ENCODE measurements around the gene PRKCH.

PRKCH gene

DNA sequence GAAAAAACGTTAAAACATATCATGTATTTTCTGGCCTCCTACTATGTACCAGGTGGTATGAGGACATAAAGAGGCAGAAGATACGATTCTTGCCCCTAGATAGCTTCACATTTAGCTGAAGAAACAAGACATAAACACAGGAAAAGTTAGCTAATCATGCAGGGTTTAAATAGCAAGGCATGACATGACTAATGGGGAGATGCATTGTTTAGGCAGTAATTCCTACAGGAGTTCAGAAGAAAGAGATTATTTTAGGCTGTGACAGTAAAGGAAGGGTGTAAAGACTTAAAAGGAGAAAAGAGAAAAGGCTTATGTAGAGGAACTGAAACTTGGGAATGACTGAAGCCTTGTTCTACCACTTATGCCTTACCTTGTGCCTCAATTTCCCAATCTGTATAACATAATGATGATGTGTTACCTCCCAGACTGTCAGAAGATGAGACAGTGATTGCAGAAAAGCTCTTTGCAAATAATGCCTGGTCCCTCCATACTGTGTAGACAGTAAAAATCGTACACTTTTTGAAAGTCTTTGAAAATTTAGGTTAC lies 44.4 kb downstream of the PRKCH start:
- no peak for DNase-seq (ENCODE audit: low read depth in 2 of 2)

GRCh38 chr14:61368114-61368710 lies 46.8 kb downstream of the PRKCH start:
- DNase-seq (ENCODE audit: low read depth in 2 of 2) = no peak

DNA sequence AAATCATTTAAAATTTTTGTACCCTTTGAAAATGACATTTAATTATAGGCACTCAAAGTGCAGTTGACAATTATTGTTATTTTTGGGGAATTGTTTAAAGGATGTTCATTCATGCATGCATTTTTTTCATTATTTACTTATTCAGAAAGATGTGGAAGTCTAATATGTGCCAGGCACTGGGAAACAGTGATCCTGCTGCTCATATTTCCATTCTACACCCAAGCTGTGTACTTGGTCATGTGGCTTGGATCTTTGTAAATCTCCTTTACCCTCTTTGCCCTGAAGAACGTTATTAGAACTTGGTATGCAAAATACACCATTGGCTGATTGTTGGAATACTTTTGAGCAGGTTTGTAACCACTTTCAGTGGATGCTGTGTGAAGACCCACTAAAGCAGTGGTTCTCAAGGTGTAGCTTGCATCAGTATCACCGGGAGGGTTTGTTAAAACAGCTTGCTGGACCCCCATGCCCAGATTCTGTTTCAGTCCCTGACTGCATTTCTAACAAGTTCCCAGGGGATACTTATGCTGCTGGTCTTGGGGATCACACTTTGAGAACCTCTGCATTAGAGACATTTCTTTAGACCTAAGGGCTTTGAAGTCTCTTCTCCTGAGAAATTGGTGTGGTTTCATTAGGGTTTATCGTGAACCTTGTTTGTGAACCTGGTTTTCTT lies 47.5 kb downstream of the PRKCH start:
- no peak for DNase-seq (ENCODE audit: low read depth in 2 of 2)

GRCh38 chr14:61369454-61369810 lies 48.1 kb downstream of the PRKCH start:
- no peak for DNase-seq (ENCODE audit: low read depth in 2 of 2)

DNA sequence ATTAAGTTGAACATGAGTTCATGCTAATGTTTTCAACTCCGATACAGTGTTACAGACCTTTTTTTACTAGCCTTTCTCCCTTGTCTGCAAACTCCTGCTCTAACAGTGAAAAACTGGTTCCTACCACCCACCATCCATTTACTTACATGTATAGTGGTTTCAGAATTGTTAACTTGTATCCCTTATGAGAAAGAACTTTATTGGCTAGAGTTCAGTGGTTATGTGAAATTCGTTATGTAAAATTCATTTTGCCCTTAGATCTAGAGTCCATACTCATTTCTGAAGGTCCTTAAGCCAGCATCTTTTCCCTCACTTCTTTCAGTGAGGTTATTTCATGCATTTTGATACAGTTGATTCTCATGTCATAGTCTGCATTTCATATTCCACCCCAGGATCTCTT lies 51.0 kb downstream of the PRKCH start:
- DNase-seq (ENCODE audit: low read depth in 2 of 2) = no peak

DNA sequence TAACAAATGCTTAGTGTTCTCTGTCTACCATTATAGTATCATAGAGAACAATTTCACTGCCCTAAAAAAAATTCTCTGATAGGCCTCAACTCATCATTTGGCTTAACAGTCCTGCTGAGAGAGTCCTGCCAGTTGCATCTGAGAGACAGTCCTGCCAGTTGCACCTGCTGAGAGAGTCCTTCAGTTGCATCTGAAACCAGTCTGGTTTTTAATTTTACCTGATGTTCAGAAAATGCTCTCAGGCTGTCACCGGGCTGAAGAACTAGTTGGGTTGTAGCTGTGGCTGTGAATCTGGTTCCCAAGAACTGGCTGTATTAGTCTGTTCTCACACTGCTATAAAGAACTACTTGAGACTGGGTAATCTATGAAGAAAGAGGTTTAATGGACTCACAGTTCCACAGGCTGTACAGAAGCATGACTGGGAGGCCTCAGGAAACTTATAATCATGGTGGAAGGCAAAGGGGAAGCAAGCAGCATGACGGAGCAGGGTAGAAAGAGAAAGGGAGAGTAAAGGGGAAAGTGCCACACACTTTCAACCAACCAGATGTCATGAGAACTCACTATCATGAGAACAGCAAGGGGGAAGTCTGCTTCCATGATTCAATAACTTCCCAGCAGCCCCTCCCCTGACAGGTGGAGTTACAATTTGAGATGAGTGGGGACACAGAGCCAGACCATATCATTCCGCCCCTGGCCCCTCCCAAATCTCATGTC lies 51.6 kb downstream of the PRKCH start:
- DNase-seq (ENCODE audit: low read depth in 2 of 2) = no peak

GRCh38 chr14:61374284-61374683 lies 52.9 kb downstream of the PRKCH start:
- DNase-seq (ENCODE audit: low read depth in 2 of 2) = no peak

- no peak for DNase-seq (ENCODE audit: low read depth in 2 of 2)
Measured at GRCh38 chr14:61375218-61375617, 53.8 kb downstream of the PRKCH start.

DNA sequence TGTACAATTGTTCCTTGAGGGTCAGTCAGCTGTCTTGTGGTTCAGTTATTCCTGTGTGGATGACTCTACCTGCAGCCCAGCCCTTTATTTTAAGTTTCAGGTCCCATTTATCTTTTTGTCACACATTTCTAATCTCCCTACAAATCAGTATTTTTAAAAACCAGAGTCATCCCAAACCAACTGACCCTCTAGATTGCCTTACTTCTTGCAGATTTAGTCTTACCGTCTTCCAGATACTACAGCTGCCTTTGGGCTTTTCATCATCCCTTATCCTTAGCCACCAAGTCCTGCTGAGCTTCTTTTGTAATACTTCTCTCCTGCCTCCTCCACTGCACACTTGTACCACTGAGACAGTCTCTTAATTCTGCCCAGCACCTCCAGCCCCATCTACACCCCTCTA lies 54.9 kb downstream of the PRKCH start:
- no peak for DNase-seq (ENCODE audit: low read depth in 2 of 2)

DNA sequence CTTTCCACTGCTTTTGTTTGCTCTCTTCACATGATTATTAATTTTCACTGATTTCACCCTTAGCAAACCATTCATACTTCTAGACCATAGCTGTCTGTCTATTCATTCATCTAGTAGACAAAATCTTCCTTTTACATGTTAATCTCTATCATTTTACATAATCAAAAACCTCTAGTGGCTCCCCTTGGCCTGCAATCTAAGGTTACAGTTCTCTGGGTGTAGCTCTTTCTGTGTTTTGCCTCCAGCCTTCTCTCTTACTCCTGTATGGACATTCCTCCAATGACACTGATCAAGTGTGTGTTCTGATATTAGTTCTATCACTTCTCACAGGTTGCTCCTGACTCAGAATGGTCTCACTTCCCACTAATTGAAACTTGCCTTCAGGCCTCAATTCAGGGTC lies 56.4 kb downstream of the PRKCH start:
- no peak for DNase-seq (ENCODE audit: low read depth in 2 of 2)

- no peak for DNase-seq (ENCODE audit: low read depth in 2 of 2)
Measured at GRCh38 chr14:61379639-61380184, 58.3 kb downstream of the PRKCH start.

DNA sequence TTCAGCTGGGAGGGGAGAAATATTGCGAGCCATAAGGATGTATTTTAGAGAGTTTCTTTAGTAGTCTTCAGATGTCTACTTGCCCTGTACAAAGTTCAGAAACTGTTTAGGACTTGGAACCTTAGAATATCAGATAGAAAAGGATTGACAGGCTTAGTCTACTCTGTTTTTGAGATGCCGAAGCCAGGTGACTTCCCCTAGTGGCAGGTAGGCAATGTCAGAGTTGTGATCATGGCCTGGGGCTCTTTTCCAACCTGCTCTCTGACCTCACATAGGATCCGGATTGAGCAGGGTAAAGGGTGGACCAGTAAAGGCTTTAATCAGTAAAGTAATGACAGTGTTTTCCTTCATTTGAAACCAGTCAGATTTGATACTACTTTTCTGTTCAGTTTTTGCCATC lies 59.6 kb downstream of the PRKCH start:
- DNase-seq (ENCODE audit: low read depth in 2 of 2) = no peak

DNA sequence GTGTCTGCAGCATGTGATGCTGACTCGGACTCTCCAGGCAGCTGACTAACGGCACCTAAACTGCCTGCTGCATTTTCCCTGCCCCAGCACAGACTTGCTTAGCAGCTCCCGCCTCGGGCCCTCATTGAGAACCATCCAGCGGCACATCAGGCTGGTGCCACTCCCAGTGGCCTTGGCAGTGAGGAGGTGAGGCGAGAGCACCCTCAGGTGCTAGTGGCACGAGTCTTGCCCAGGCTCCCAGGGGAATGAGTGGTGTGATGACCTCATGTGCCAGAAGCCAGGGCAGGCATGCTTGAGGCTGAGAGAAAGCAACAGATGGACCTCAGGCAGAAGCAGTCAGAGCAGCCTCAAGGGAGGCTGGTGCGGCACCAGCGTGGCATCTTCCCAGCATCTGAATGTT lies 60.2 kb downstream of the PRKCH start:
- no peak for DNase-seq (ENCODE audit: low read depth in 2 of 2)

GRCh38 chr14:61382842-61383241 lies 61.5 kb downstream of the PRKCH start:
- no peak for DNase-seq (ENCODE audit: low read depth in 2 of 2)

DNA sequence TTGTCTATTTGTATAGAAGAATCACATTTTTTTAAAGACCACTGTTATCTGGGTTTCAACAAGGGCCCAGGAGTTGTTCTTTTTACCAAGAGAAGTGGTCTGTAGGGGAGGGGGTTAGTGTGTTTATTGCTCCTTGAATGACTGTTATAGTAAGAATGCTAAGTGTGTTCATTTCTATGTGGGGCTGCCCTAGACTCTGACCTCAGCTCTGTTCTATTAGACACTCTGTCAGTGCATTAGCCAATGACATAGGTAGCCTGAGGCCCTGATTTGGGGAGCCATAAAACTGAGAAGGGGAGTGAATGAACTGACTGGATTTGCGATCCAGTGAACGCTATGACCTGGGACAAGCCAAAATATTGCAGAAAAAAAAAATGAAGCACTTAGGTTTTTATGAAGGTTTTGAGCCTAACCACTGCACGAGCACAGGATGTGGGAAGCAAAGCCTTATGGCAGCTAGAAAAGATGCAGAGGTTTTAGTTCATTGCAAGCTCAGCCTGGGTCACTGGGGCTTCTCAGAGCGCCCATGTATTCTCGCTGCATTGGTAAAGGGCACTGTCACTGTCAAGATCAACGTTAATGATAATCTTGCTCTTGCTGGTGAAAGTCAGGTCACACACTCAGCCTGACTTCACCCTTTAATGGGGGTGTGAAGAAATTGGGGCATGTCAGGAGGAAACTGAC lies 63.8 kb downstream of the PRKCH start:
- DNase-seq (ENCODE audit: low read depth in 2 of 2) = no peak

DNA sequence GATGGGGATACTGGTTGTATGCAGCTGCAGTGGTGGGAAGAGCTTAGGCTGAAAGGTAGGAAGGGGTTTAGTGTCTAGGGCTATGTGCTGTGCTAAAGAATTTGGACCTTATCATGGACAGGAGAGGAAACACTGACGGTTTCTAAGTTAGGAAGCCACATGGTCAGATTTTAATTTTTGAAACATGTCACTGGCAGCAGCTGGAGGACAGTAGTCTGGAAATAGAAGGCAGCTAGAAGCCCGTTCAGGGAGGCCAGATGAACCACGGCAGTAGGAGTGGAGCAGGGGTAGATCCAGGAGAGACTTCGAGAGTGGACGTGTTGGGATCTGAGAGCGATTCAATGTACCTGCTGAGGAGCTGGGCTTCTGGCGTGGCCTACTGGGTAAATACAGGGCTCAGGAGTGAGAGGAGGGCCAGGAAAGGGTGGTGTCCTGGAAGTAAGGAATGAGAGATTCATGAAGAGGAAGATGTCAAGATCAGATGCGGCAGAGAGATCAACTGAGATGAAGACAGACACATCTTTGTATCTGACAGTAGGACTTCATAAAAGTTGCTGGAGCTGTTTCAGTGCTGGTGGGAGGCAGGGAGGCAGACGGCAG lies 64.9 kb downstream of the PRKCH start:
- no peak for DNase-seq (ENCODE audit: low read depth in 2 of 2)

DNA sequence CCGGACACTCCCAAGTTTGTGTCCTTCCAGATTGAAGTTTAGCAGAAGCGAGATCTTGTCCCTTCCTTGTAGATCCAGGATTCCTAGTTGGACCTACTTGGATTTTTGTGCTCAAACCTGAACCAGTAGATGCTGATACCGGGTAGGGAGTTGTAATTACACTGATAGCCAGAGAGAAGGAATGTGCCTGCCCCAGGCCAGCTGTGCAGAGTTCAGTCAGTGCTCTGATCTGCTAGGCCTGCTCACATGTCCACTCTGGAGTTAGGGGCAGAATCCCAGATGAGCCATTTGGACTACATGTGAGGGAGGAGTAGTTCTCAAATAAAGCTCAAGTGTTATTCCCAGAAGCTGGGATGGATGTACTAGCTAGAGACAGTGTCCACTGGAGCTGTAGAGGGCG lies 65.7 kb downstream of the PRKCH start:
- DNase-seq (ENCODE audit: low read depth in 2 of 2) = no peak

GRCh38 chr14:61388173-61388975 lies 67.0 kb downstream of the PRKCH start:
- no peak for DNase-seq (ENCODE audit: low read depth in 2 of 2)

DNA sequence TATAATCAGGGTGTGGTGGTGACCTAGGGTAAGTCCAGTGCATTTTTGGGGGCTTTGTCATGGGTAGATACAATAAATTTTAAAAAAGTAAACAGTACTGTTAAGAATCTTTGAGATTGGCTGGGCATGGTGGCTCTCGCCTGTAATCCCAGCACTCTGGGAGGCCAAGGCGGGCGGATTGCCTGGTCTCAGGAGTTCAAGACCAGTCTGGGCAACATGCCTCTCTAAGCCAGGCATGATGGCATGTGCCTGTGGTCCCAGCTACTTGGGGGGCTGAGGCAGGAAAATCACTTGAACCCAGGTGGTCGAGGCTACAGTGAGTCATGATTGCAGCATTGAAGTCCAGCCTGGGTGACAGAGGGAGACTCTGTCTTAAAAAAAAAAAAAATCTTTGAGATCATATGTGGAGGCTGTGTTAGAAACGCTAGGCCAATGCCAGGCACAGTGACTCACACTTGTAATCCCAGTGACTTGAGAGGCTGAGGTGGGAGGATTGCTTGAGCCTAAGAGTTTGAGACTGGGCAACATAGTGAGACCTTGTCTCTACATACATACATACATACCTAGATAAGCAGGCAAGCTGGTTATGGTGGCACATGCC lies 67.7 kb downstream of the PRKCH start:
- DNase-seq (ENCODE audit: low read depth in 2 of 2) = no peak

GRCh38 chr14:61391119-61391518 lies 69.7 kb downstream of the PRKCH start:
- DNase-seq (ENCODE audit: low read depth in 2 of 2) = no peak

DNA sequence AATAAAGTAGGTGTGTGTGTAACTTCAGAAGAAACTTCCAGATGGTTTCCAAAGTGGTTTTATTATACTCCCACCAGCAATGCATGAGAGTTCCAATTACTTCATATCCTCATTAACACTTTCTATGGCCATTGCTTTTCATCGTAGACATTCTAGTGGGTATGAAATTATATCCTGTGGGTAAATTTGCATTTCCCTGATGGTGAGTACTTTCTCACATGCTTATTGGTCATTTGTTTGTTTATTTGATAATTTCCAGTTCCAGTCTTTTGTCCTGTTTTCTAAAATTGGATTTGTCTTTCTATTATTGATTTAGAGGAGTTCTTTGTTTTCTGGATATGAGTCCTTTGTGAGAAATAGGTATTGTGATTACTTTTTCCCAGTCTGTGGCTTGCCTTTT lies 70.9 kb downstream of the PRKCH start:
- DNase-seq (ENCODE audit: low read depth in 2 of 2) = no peak
